Measurements from ENCODE around the gene DYDC2.
A peak's percentile ranks its signal among the peaks of the same experiment; 100 is the strongest.
"Not testable (repeated sequence)": the region's sequence is repeated elsewhere in the genome, so short reads cannot be mapped to it uniquely, and the experiment has no call there.

DYDC2 gene

DNA sequence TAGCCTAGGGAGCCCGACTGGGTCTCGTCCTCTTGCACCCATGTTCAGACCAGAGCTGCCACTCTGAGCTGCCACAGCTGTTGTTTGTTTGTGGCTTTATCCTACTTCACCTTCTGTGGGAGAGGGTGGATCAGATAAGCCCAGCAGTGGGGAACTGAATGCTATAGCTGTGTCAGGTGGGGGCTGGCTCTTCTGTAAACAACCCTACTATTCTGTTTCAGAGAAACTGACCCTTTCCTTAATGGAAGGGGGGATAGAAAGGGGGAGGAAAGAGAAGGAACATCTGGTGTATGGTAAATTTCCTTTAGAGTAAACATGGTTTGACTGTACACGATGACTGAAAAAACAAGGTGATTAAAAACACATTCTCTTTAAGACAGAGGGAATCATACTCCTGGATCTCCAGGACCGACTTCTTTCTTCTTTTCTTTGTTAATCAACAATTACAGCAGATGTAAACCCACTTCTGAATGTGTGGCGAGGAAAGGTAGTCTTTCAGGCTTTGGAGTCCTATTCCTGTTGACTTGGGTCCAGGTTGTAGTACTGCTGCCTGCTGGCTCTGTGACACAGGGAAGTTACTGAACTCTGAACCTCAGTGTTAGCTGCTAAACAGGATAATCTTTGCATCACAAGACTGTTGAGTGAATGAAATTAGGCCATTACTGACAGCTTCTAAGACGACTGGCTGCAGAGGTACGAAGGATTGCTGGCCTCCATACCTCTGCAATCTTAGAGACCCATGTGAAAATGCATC lies 57.7 kb downstream of the DYDC2 start:
- DNase-seq: peak in 1 of 5 experiments; percentile 6

DNA sequence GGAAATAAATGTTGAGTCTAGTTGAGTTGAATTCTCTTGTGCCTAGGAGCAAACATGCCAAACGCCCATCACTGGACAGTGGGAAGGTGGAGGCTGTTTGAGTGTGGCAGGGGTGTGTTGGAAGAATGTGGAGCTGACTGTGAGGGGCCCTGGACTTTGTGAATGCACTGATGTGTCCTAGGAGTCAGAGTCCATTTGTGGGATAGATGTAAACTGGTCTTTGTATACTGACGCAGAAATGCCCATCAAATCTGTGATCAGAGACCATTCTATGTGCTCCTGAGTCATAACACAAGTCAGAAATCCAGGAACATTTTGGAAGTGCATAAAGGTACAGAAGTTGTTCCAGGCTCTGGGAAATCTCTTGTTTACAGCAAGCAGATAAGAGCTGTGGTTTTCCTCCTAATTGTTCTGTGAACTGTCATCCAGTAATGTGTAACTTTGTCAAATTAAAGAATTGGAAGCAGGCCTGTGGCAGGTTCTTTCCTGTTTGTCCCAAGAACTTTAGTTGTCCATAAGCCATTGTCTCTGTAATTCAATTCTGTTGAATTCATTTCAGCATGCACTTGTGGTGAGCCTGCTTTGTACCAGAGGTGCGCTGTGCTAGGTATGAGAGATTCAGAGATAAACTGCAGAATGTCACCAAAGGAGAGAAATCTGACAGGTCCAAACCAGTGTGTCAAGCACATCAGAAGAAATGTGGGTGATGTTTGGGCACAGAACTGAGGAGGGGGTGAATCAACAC lies 59.3 kb downstream of the DYDC2 start:
- peak in 1 of 5 experiments; percentile 45 for DNase-seq

- no peak for DNase-seq
Observed at GRCh38 chr10:80416479-80417098, 60.0 kb downstream of the DYDC2 start.

DNA sequence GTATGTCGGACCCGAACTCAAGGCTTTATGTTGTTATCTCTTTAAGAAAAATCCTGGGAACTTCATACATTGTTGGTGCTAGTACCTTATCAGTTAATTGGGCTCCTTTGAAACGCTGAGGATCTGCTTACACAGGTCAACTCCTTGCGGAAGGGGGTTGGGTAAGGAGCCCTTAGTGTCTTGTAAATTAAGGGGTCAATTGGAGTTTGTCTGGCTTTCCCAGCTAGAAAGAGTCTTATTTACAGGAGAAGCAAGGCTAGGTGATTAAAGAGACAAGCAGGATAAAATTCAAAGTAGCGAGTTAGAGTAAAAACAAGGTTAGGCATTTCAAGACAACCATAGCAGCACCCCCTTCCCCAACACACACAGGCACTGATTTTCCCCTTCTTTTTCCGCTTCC lies 60.7 kb downstream of the DYDC2 start:
- not testable (repeated sequence) for DNase-seq

Data from T-helper 2 cell (primary cell).